Measurements from ENCODE around the gene KCND3.

KCND3 gene

DNA sequence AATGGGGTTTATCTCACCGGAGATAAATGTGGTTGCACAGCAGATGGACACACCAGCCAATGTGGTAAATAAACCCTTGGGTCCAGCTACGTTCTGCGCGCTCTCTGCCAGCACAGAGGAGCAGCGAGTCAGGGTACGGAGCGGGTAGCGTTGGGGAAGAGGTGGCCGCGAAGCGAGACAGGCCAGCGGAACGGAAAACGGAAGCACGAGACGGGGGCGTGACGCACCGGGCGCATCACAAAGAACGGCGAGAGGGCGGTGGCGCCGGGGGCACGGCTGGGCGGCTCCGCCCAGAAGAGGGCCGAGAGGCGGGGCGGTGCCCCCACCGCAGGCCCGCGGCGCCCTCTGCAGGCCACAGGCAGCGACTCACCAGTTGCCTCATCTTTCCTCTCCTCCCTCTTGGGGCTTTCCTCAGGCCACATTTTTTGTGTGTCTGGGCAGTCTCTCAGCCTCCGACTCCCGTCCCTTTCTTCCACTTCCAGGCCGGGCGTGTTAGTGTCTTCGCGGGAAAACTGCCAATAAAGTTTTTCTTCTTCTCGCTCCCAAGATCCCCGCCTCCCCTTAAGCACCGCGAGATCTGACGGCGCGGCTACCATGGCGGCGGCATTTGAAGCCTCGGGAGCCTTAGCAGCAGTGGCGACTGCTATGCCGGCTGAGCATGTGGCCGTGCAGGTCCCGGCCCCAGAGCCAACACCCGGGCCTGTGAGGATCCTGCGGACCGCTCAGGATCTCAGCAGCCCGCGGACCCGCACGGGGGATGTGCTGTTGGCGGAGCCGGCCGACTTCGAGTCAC, 233.9 kb downstream of the KCND3 start, which contains the start of gene DDX20 (continued):
- TF ChIP-seq, protein P1, sequence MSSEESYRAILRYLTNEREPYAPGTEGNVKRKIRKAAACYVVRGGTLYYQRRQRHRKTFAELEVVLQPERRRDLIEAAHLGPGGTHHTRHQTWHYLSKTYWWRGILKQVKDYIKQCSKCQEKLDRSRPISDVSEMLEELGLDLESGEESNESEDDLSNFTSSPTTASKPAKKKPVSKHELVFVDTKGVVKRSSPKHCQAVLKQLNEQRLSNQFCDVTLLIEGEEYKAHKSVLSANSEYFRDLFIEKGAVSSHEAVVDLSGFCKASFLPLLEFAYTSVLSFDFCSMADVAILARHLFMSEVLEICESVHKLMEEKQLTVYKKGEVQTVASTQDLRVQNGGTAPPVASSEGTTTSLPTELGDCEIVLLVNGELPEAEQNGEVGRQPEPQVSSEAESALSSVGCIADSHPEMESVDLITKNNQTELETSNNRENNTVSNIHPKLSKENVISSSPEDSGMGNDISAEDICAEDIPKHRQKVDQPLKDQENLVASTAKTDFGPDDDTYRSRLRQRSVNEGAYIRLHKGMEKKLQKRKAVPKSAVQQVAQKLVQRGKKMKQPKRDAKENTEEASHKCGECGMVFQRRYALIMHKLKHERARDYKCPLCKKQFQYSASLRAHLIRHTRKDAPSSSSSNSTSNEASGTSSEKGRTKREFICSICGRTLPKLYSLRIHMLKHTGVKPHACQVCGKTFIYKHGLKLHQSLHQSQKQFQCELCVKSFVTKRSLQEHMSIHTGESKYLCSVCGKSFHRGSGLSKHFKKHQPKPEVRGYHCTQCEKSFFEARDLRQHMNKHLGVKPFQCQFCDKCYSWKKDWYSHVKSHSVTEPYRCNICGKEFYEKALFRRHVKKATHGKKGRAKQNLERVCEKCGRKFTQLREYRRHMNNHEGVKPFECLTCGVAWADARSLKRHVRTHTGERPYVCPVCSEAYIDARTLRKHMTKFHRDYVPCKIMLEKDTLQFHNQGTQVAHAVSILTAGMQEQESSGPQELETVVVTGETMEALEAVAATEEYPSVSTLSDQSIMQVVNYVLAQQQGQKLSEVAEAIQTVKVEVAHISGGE (tag by site-specific recombination; conservative IDR thresholded peaks at IDR 0.05; ENCODE audit: low read depth) = peak; percentile 96
- TF ChIP-seq ZNF670 (tag by site-specific recombination; IDR thresholded peaks at IDR 0.05; ENCODE audit: low read depth) (no peak), ZNF610 (tag by site-specific recombination; IDR thresholded peaks at IDR 0.05; ENCODE audit: borderline replicate concordance) (no peak; the same call in 1 of the 2 replicates), ZNF121 (tag by site-specific recombination; IDR thresholded peaks at IDR 0.05) (peak; percentile 8; the same call in 1 of the 2 replicates), ZBTB20 (tag by site-specific recombination; IDR thresholded peaks at IDR 0.05) (peak; percentile 75), KLF16 (tag by site-specific recombination; IDR thresholded peaks at IDR 0.05) (peak; percentile 98), SCRT1 (tag by site-specific recombination; IDR thresholded peaks at IDR 0.05; ENCODE audit: borderline replicate concordance) (peak; percentile 72), ZXDB (tag by site-specific recombination; IDR thresholded peaks at IDR 0.05) (peak; percentile 91), ZNF335 (tag by site-specific recombination; conservative IDR thresholded peaks at IDR 0.05) (peak; percentile 86), ZNF366 (tag by site-specific recombination; conservative IDR thresholded peaks at IDR 0.05) (peak; percentile 92), ZNF785 (tag by site-specific recombination; IDR thresholded peaks at IDR 0.05) (0 out of 2 replicates have a peak, but pooled peaks have one; percentile 27), KLF10 (tag by site-specific recombination; IDR thresholded peaks at IDR 0.05) (peak; percentile 99), ZNF169 (tag by site-specific recombination; IDR thresholded peaks at IDR 0.05) (no peak), GLIS1 (tag by site-specific recombination; IDR thresholded peaks at IDR 0.05) (peak; percentile 52), ZSCAN16 (tag by site-specific recombination; IDR thresholded peaks at IDR 0.05) (no peak), ZNF660 (tag by site-specific recombination; IDR thresholded peaks at IDR 0.05) (peak; percentile 98)
- TF ChIP-seq, protein P2, sequence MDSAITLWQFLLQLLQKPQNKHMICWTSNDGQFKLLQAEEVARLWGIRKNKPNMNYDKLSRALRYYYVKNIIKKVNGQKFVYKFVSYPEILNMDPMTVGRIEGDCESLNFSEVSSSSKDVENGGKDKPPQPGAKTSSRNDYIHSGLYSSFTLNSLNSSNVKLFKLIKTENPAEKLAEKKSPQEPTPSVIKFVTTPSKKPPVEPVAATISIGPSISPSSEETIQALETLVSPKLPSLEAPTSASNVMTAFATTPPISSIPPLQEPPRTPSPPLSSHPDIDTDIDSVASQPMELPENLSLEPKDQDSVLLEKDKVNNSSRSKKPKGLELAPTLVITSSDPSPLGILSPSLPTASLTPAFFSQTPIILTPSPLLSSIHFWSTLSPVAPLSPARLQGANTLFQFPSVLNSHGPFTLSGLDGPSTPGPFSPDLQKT (IDR thresholded peaks at IDR 0.05; ENCODE audit: borderline replicate concordance, low read depth, low read length) = no peak
- TF ChIP-seq, protein P3, sequence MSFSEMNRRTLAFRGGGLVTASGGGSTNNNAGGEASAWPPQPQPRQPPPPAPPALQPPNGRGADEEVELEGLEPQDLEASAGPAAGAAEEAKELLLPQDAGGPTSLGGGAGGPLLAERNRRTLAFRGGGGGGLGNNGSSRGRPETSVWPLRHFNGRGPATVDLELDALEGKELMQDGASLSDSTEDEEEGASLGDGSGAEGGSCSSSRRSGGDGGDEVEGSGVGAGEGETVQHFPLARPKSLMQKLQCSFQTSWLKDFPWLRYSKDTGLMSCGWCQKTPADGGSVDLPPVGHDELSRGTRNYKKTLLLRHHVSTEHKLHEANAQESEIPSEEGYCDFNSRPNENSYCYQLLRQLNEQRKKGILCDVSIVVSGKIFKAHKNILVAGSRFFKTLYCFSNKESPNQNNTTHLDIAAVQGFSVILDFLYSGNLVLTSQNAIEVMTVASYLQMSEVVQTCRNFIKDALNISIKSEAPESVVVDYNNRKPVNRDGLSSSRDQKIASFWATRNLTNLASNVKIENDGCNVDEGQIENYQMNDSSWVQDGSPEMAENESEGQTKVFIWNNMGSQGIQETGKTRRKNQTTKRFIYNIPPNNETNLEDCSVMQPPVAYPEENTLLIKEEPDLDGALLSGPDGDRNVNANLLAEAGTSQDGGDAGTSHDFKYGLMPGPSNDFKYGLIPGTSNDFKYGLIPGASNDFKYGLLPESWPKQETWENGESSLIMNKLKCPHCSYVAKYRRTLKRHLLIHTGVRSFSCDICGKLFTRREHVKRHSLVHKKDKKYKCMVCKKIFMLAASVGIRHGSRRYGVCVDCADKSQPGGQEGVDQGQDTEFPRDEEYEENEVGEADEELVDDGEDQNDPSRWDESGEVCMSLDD (tag by site-specific recombination; IDR thresholded peaks at IDR 0.05) = no peak
- TF ChIP-seq, protein P4, sequence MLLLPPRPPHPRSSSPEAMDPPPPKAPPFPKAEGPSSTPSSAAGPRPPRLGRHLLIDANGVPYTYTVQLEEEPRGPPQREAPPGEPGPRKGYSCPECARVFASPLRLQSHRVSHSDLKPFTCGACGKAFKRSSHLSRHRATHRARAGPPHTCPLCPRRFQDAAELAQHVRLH (tag by site-specific recombination; IDR thresholded peaks at IDR 0.05) = peak; percentile 74; the same call in 1 of the 2 replicates
- TF ChIP-seq, protein P5, sequence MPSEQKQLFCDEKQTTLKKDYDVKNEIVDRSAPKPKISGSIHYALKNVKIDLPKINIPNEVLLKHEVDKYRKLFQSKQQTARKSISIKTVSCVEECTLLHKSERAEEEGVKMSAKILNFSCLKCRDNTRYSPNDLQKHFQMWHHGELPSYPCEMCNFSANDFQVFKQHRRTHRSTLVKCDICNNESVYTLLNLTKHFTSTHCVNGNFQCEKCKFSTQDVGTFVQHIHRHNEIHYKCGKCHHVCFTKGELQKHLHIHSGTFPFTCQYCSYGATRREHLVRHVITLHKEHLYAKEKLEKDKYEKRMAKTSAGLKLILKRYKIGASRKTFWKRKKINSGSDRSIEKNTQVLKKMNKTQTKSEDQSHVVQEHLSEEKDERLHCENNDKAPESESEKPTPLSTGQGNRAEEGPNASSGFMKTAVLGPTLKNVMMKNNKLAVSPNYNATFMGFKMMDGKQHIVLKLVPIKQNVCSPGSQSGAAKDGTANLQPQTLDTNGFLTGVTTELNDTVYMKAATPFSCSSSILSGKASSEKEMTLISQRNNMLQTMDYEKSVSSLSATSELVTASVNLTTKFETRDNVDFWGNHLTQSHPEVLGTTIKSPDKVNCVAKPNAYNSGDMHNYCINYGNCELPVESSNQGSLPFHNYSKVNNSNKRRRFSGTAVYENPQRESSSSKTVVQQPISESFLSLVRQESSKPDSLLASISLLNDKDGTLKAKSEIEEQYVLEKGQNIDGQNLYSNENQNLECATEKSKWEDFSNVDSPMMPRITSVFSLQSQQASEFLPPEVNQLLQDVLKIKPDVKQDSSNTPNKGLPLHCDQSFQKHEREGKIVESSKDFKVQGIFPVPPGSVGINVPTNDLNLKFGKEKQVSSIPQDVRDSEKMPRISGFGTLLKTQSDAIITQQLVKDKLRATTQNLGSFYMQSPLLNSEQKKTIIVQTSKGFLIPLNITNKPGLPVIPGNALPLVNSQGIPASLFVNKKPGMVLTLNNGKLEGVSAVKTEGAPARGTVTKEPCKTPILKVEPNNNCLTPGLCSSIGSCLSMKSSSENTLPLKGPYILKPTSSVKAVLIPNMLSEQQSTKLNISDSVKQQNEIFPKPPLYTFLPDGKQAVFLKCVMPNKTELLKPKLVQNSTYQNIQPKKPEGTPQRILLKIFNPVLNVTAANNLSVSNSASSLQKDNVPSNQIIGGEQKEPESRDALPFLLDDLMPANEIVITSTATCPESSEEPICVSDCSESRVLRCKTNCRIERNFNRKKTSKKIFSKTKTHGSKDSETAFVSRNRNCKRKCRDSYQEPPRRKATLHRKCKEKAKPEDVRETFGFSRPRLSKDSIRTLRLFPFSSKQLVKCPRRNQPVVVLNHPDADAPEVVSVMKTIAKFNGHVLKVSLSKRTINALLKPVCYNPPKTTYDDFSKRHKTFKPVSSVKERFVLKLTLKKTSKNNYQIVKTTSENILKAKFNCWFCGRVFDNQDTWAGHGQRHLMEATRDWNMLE (tag by site-specific recombination; conservative IDR thresholded peaks at IDR 0.05; ENCODE audit: low read depth) = peak; percentile 49
- TF ChIP-seq, protein P6, sequence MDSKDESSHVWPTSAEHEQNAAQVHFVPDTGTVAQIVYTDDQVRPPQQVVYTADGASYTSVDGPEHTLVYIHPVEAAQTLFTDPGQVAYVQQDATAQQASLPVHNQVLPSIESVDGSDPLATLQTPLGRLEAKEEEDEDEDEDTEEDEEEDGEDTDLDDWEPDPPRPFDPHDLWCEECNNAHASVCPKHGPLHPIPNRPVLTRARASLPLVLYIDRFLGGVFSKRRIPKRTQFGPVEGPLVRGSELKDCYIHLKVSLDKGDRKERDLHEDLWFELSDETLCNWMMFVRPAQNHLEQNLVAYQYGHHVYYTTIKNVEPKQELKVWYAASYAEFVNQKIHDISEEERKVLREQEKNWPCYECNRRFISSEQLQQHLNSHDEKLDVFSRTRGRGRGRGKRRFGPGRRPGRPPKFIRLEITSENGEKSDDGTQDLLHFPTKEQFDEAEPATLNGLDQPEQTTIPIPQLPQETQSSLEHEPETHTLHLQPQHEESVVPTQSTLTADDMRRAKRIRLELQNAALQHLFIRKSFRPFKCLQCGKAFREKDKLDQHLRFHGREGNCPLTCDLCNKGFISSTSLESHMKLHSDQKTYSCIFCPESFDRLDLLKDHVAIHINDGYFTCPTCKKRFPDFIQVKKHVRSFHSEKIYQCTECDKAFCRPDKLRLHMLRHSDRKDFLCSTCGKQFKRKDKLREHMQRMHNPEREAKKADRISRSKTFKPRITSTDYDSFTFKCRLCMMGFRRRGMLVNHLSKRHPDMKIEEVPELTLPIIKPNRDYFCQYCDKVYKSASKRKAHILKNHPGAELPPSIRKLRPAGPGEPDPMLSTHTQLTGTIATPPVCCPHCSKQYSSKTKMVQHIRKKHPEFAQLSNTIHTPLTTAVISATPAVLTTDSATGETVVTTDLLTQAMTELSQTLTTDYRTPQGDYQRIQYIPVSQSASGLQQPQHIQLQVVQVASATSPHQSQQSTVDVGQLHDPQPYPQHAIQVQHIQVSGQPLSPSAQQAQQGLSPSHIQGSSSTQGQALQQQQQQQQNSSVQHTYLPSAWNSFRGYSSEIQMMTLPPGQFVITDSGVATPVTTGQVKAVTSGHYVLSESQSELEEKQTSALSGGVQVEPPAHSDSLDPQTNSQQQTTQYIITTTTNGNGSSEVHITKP (tag by site-specific recombination; IDR thresholded peaks at IDR 0.05) = peak; percentile 66
